Measurements from ENCODE around the gene CPNE2.

Gene CPNE2

DNA sequence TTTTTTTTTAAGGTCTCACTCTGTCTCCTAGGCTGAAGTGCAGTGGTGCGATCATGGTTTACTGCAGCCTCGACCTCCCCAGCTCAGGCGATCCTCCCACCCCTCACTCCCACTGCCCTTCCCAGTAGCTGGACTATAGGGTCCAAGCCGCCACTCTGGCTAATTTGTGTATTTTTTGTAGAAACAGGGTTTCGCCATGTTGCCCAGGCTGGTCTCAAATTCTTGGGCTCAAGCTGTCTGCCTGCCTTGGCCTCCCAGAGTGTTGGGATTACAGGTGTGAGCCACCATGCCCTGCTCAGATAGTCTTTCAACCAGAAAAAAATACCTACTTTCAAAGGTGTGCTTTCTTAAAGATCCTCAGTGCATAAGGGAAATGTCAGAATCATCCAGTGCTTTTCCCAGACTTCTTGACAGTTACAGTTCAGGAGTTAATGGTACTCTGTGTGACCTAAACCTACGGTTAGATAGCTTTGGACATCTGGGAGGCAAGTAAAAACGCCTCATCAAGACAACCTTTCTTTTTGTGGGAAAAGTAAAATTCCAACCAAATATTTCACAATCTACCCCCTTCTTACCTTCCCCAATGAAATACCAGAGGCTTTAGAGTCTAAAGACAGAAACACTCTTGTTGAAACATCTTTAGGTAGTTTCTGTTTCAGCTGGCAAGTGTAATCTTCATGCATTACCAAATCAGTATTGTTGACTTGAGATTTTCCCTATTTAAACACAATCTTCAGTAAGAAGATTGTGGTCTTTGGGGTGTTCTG lies 100.5 kb downstream of the CPNE2 start:
- DNase-seq (ENCODE audit: low read depth in 2 of 2), result no peak

DNA sequence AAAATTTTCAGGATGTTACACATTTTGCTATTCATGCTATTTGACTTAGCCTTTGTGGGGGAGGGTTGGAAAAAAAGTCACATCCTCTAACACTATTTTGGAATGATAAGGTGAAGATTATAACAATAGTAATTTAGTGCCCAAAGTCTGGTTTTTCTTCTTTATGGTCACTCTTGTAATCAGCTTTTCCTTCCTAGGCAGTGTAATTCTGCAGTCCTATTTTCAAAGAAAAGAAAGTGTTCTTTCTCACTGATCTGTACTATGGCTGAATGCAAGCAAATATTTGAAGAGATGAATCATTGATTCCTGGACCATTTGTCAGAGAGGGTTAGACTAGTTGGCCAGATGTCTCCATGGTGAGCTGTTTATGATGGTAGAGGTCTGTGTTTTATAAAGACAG lies 102.1 kb downstream of the CPNE2 start:
- DNase-seq (ENCODE audit: low read depth in 2 of 2), result no peak

DNA sequence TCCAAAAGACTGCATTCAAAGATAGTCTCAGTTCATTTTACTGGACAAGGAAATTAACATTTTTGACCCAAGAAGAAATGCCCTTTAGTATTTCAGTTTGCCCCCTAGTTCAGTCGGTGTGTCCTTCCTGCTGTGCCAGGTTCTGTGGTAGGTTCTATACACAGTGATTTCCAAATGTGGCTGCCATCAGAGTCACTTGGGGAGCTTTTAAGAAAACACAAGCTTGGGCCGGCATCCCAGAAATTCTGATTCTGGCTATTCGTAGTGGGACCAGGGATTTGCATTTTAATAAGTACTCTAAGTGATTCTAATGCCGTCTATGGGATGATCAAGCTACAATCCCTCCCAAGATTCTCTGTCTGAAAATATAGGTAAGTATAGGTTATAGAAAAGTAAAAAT lies 103.9 kb downstream of the CPNE2 start:
- no peak for DNase-seq (ENCODE audit: low read depth in 2 of 2)

DNA sequence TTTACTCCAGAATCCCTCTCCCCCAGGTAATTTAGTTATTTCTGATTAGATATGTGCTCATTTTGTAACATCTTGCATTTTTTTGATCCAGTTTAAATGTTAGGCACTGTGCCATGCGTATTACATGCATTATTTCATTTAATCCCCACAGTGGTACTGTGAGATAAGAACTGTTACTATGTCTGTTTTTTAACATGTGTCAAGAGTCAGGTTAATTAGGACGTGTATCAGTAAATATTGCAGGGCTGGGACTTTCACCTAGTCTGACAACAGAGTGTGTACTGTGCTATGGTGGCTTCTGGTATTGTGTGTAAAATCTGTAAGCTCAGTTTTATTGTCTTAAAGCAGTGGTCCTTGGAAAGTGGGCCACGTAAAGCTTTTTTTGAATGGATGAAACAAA lies 104.4 kb downstream of the CPNE2 start:
- no peak for DNase-seq (ENCODE audit: low read depth in 2 of 2)
